HG03108 (cell line): ENCODE data around the gene FAF2.
"Not testable (repeated sequence)": the region's sequence is repeated elsewhere in the genome, so short reads cannot be mapped to it uniquely, and the experiment has no call there.

Experiments used
- ATAC-seq: cut with Tn5 transposase; IDR thresholded peaks from one replicate; pipeline ENCODE4 v1.9.1; 2021; ENCODE audit warnings: moderate library complexity; ENCODE audit not compliant: unreplicated experiment

The FAF2 gene, protein sequence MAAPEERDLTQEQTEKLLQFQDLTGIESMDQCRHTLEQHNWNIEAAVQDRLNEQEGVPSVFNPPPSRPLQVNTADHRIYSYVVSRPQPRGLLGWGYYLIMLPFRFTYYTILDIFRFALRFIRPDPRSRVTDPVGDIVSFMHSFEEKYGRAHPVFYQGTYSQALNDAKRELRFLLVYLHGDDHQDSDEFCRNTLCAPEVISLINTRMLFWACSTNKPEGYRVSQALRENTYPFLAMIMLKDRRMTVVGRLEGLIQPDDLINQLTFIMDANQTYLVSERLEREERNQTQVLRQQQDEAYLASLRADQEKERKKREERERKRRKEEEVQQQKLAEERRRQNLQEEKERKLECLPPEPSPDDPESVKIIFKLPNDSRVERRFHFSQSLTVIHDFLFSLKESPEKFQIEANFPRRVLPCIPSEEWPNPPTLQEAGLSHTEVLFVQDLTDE

DNA sequence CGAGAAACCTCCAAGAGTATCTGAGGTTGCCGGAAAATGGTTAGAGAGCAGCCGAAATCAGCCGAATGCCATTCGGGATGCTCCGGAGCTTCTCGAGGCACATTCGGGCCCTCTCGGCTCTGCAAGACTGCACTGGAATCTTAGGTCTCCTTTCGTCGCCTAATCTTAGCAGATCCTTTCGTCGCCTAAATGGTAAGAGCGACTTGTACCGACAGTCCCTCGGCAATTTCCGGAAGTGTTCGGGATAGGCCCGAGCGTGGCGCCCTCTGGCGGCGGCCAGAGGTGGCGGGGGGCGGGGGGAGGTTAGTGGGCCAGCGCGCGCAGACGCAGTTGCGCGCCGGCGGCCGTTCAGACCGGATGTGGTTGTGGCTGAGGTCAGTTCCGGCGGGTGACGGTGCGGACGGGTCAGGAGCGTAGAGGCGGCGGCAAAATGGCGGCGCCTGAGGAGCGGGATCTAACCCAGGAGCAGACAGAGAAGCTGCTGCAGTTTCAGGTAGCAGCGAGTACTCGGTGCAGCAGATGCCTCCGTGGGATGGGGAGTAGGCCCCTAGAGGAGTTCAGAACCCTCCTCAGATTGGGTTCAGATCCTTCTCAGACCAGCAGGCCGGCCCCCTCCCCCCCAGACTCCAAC is at the start of gene FAF2:
Gene FAF2, plus strand, starts transcription at position 408 of the 631 bp plus-strand sequence. Its CDS starts 23 bp downstream, at position 431.
- ATAC-seq = peak; percentile 92

- no peak for ATAC-seq
Measured at GRCh38 chr5:176400382-176401156, 47.6 kb upstream of the FAF2 start.

- no peak for ATAC-seq
Measured at GRCh38 chr5:176401281-176402205, 46.6 kb upstream of the FAF2 start.

GRCh38 chr5:176405656-176406435 is 42.3 kb upstream of the FAF2 start:
- no peak for ATAC-seq

DNA sequence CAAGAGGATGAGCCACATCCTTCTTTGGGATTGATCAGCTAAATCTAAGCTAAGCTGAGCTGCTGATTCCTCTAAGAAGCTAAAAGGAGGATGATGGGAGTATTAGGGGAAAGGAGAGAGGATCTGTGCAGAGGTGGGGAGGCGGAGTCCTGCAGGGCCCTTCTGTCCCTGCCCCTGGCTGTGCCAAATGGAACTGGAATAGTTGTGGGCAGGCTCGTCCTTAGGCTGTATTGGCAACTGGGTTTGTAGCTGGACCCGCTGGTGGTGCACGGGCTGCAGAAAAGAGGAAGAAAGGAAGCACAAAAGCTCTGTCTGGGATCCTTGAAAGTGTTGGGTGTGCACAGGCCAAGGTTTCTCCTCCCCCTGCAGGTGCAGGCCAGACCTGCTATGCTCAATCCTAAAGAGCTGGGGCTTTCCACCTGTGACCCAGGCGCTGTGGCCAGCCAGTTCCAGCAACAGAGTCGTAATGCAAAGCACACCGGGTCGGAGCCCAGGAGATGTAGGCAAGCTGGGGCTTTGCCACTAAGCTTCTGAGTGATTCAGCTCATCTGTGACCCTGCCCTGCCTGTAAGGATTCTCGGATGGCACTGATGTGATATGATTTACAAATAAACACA is 41.6 kb upstream of the FAF2 start:
- ATAC-seq = no peak

DNA sequence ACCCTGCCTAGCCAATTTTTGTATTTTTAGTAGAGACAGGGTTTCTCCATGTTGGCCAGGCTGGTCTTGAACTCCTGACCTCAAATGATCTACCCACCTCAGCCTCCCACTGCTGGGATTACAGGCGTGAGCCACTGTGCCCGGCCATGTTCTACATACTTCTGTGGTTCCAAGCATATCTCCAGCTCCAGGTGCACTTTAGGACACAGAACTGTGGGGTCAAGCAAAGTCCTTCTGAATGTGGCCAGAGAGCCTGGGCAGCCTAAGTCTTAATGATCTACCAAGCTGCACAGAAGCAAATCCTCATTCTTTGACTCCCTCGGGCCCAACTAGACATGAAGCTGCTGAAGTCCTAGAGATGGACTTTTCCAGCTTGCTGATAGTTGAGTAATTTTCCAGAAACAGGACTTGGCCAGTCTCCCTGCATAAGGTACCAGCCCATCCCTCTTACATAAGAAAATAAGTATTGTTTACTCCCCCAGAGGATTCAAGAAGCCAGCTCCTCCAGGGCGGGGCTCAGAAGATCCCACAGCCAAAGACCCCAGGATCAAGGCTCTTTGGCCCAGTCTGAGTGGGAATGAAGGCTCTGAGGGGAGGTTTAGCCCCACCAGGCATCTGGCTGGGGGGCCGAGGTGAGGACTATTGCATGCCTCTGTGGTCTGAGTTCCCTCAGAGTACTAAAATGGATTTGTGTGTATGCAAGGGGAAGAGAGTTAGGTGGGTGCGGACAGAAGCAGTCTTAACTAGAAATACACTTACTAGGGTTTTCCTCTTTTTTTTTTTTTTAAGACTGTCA is 40.5 kb upstream of the FAF2 start:
- ATAC-seq = no peak

DNA sequence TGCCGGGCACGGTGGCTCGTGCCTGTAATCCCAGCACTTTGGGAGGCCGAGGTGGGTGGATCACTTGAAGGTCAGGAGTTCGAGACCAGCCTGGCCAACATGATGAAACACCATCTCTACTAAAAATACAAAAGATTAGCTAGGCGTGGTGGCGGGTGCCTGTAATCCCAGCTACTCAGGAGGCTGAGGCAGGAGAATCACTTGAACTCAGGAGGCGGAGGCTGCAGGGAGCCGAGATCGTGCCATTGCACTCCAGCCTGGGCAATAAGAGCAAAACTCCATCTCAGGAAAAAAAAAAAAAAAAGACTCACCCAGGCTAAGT is 40.0 kb upstream of the FAF2 start:
- not testable (repeated sequence) for ATAC-seq

DNA sequence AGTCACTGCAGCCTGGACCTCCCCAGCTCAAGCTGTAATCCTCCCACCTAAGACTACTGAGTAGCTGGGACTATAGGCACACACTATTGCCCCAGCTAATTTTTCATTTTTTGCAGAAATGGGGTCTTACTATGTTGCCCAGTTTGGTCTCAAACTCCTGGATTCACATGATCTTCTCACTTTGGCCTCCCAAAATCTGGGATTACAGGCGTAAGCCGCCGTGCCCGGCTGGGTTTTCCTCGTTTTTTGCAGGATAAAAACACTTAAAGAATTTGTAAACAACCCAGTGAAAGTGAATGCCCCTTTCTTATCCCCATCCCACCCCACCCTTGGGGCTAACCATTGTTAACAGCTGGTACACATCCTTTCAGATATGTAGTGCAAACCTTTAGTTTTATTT is 39.6 kb upstream of the FAF2 start:
- ATAC-seq = no peak

DNA sequence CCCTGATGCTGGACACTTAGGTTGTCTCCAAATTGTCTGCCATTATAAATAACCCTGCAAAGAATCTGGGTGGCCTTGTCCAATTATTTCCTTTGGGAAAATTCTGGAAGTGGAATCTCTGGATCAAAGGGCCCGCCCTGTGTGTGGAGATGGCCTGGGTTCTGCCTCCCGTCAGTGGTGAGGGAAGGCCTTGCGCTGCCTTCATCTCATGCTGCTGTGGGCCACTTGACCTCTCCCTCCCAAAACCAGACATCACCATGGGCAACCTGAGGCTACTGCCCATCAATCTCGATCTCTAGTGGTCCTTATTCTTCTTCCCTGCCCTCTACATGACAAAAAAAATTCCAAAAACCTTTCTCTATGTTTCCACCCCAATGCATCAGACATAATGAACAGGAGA is 38.4 kb upstream of the FAF2 start:
- no peak for ATAC-seq

- no peak for ATAC-seq
Measured at GRCh38 chr5:176410486-176411180, 37.6 kb upstream of the FAF2 start.

GRCh38 chr5:176412517-176413254 is 35.5 kb upstream of the FAF2 start:
- no peak for ATAC-seq

DNA sequence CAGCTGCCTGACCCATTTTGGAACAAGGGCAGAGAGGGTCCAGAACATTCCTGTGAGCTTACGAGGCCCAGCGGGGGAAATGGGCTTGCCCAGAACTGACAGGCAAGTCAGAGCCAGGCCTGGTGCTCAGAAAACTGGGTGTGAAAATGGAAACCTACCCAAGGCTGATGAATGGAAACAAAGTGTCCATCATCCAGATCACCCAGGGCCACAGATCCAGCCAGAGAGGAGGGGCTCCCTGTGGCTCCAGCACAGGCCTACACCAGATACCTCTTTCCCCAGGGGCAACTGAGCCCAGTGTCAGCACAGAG is 35.0 kb upstream of the FAF2 start:
- ATAC-seq = no peak

GRCh38 chr5:176413709-176414191 is 34.4 kb upstream of the FAF2 start:
- no peak for ATAC-seq

DNA sequence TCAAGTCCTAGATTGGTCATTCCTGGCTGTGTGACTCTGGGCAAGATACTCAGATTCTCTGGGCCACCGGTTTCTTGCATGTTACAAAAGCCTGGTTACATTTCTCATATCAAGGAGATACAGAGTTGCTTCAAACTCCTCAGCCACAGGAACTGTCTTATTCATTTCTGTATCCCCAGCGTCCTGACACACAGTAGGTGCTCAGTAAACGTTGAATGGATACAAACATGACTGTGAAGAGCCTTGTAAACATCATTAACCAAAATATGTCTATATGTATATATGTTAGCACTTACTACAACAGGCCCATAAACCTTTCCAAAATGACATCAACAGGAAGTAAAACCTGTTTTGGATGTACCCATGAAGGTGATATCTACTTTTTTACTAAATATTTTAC is 33.5 kb upstream of the FAF2 start:
- ATAC-seq = no peak

- no peak for ATAC-seq
Measured at GRCh38 chr5:176415240-176415951, 32.8 kb upstream of the FAF2 start.

DNA sequence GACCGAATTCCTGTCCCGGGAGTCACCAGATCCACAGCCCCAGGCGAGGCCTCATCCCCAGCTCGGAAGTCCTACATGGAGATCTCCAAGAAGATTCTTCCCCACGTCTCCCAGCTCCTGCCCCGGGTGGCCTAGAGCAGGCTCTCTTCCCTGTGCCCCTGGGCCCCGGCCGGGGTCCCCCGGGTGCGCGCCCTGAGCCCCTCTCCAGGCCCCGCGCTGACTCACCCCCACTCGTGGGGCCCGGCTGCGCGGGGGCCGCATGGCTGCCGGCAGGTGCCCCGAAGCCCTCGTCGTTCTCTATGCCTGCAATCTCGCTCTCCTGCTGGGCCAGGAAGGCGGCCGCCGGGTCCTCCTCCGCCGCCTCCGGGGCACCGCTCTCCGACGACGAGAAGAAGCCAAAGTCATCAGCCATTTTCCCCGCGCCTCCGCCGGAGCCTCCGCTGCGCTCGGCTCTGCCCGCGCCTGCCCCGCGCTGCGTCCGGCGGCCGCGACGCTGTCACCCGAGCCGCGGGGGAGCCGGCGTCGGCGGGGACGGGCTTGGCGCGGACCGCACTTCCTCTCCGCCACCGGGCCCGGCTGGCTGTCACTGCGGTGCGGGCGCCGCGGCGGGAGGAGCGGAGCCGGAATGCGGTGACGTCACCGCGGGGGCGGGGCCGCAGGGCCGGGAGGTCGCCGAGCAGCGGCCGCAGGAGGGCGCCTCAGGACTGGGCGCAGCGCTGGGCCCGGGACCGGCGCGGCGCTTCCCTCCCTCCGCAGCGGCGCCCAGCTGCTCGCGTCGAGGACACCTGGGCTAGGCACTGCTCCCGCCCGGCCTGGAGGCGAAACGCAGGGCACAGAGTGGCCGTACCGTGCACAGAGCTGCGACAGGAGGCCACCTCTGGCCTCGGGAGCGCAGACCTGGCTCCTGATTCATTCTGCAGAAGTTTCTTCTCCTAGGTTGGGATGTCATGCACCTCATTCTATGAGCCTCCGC is 31.9 kb upstream of the FAF2 start, which contains the start of gene CLTB:
Gene CLTB, minus strand, starts transcription at position 588 of the 973 bp plus-strand sequence. Its CDS starts 176 bp downstream, at position 412.
- peak; percentile 89 for ATAC-seq
